Lung (tissue), 12 donors: Measurements from ENCODE around the gene TBC1D25. TPM values are rescaled to one million over a fixed set of nuclear protein-coding genes. Genes with fewer than 3 reads are reported as not detected.

ENCODE experiments used
- ATAC-seq: fragments of 200-7000 bp; cut with Tn5 transposase; one replicate; pipeline ENCODE4 v1.9.1; 2020; ENCODE audit warnings: moderate number of reproducible peaks; ENCODE audit not compliant: insufficient read depth, low FRiP score
- DNase-seq, 3 donors: peaks; one replicate each; pipeline ENCODE4 v3.0.0-alpha.2; 2013 to 2017
- H3K27ac ChIP-seq, 2 donors: one replicate each; pipeline ENCODE4 v1.5.1; 2013; ENCODE audit warnings: mild to moderate bottlenecking in 2 of 2, moderate library complexity in 2 of 2, control low read depth in 1 of 2, inconsistent platforms in 1 of 2, low read depth in 1 of 2, low read length in 1 of 2
- H3K27me3 ChIP-seq, 3 donors: one replicate each; pipeline ENCODE4 v1.5.1; 2013; ENCODE audit warnings: low read length in 2 of 3; ENCODE audit not compliant: control insufficient read depth in 3 of 3, insufficient read depth in 3 of 3
- H3K36me3 ChIP-seq, 4 donors: one replicate each; pipeline ENCODE4 v1.5.1; 2013; ENCODE audit warnings: low read length in 4 of 4, mild to moderate bottlenecking in 1 of 4, moderate library complexity in 1 of 4; ENCODE audit not compliant: control insufficient read depth in 4 of 4, insufficient read depth in 4 of 4
- H3K4me1 ChIP-seq, 5 donors: one replicate each; pipeline ENCODE4 v1.5.1; 2013; ENCODE audit warnings: low read length in 5 of 5, mild to moderate bottlenecking in 2 of 5, moderate library complexity in 1 of 5; ENCODE audit not compliant: control insufficient read depth in 5 of 5, insufficient read depth in 5 of 5
- H3K4me3 ChIP-seq: one replicate; pipeline ENCODE4 v1.5.1; 2013; ENCODE audit warnings: mild to moderate bottlenecking, control low read depth, moderate library complexity
- H3K9ac ChIP-seq, 2 donors: one replicate each; pipeline ENCODE4 v1.5.1; 2013; ENCODE audit warnings: low read length in 2 of 2, control low read depth in 1 of 2; ENCODE audit not compliant: insufficient read depth in 1 of 2
- H3K9me3 ChIP-seq, 4 donors: one replicate each; pipeline ENCODE4 v1.5.1; 2013; ENCODE audit warnings: low read length in 3 of 4, mild to moderate bottlenecking in 1 of 4, moderate library complexity in 1 of 4; ENCODE audit not compliant: control insufficient read depth in 4 of 4, insufficient read depth in 3 of 4
- WGBS, 2 donors: extraction: QIAGEN DNeasy Blood & Tissue Kit; methylation state at CpG; one replicate each; pipeline ENCODE4 v1.1.7; 2013; 5-methylcytosine and 5-hydroxymethylcytosine counted together
- polyA plus RNA-seq, 2 donors: library from polyadenylated mRNA; stranded (reverse); fragments of 200-250 nt; gene quantifications; one replicate each; pipeline ENCODE4 v1.2.1, GENCODE V29; 2013
- total RNA-seq, 2 donors: library from RNA; depleted of rRNA in 1 of 2; stranded (reverse); fragments of >200 nt in 1 of 2; gene quantifications; one replicate each; pipeline ENCODE4 v1.2.1, GENCODE V29; 2014 to 2021
- TF ChIP-seq, protein P1 (sequence below): IDR thresholded peaks from 2 replicates; pipeline ENCODE4 v1.5.1; 2012; ENCODE audit warnings: mild to moderate bottlenecking; ENCODE audit errors: control extremely low read depth, extremely low read depth
- donor health status: control.
- donor health status: control.
- donor health status: Bipolar disorder and iron deficiency.
- donor health status: healthy.
- donor health status: DM: yes; HTN: yes; CAD: no.

The TBC1D25 gene
- total and polyA plus RNA-seq, 4 donors, result 5.6 to 15.2 (median 10.1) TPM

DNA sequence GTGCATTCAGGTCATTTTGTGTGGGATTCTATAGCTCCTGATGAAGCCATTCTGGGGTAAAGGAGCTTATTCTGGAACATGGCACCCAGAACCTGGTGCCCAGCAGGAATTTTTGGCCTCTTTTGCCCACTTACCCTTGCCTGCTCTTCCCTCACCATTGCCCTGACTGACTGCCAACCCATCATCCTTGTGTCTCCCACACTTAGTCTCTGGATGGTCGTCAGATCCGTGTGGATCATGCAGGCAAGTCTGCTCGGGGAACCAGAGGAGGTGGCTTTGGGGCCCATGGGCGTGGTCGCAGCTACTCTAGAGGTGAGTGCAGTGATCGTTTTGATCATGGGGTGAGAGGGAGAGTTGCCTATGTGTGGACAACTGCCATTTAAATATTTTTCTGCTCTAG lies 36.6 kb downstream of the TBC1D25 start:
- WGBS, 2 donors, result 68 to 87% methylated on average over 6 of the region's 6 CpGs
- H3K27ac ChIP-seq, result peak overlapping the region in 1 of 2 donors; percentile 98
- H3K36me3 ChIP-seq, result peaks cover 8 to 18% (median 16%) of the 10 kb centered on the region in 4 donors
- peaks cover 0 to 12% (median 6%) of the 10 kb centered on the region in 5 donors for H3K4me1 ChIP-seq
- H3K27me3 ChIP-seq, result no peaks in the 10 kb centered on the region
- no peak for DNase-seq
- H3K9ac ChIP-seq, result no peak overlapping the region
- TF ChIP-seq, protein P1, sequence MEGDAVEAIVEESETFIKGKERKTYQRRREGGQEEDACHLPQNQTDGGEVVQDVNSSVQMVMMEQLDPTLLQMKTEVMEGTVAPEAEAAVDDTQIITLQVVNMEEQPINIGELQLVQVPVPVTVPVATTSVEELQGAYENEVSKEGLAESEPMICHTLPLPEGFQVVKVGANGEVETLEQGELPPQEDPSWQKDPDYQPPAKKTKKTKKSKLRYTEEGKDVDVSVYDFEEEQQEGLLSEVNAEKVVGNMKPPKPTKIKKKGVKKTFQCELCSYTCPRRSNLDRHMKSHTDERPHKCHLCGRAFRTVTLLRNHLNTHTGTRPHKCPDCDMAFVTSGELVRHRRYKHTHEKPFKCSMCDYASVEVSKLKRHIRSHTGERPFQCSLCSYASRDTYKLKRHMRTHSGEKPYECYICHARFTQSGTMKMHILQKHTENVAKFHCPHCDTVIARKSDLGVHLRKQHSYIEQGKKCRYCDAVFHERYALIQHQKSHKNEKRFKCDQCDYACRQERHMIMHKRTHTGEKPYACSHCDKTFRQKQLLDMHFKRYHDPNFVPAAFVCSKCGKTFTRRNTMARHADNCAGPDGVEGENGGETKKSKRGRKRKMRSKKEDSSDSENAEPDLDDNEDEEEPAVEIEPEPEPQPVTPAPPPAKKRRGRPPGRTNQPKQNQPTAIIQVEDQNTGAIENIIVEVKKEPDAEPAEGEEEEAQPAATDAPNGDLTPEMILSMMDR, result no peak
- no peak for ATAC-seq
- peak overlapping the region; percentile 67 for H3K4me3 ChIP-seq
- H3K9me3 ChIP-seq, result peaks cover 0 to 9% (median 0%) of the 10 kb centered on the region in 4 donors

DNA sequence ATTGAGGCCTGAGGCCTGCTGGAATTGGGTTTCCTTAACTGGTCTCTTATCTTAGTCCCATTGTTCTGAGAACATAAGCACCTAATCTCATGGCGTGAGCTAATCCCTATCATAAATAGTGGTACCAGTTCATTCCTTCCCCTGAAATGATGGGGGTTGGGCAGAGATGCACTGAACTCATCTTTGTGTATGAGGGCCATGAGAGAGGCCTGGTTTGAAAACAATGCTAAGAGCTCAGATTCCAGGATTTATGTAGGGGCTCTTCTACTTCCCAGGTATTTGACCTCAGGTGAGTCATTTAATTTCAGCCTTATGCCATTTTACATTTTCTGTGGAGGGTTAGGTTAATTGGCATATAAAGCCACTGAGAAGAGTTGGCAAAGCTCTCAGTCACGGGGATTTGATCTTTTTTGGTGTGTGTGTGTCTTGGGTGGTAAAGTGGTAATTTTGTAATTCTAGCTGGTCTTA lies 39.2 kb downstream of the TBC1D25 start:
- no peak overlapping the region for H3K9ac ChIP-seq
- 66 to 89% methylated on average over 2 of the region's 2 CpGs for WGBS, 2 donors
- H3K36me3 ChIP-seq, result peaks cover 8 to 18% (median 16%) of the 10 kb centered on the region in 4 donors
- H3K4me1 ChIP-seq, result peaks cover 0 to 12% (median 6%) of the 10 kb centered on the region in 5 donors
- no peak overlapping the region for H3K27ac ChIP-seq
- DNase-seq, result no peak
- ATAC-seq, result no peak
- TF ChIP-seq, protein P1, result no peak
- H3K27me3 ChIP-seq, result no peaks in the 10 kb centered on the region
- peaks cover 0 to 9% (median 0%) of the 10 kb centered on the region in 4 donors for H3K9me3 ChIP-seq
- no peak overlapping the region for H3K4me3 ChIP-seq

DNA sequence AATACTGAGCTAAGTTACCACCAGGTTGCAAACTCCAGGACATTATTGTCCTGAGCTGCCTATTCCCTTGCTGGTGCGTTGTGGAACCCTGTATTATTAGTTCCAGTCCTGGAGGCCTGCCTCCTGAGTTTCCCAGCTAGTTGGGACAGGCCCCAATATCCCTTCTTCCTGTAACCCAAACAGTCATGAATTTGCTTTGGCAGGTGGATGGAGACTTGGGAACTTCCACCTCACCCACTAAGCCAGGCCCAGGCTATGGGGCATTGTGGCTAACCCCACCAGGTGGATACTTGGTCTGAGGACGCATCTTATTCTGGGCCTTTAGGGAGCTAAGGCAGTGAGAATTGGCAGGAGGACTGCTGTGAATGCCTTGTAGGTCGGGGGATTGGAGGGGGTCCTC lies 39.7 kb downstream of the TBC1D25 start:
- no peak for DNase-seq
- no peak overlapping the region for H3K9ac ChIP-seq
- H3K4me1 ChIP-seq, result peaks cover 0 to 12% (median 6%) of the 10 kb centered on the region in 5 donors
- H3K9me3 ChIP-seq, result peaks cover 0 to 9% (median 0%) of the 10 kb centered on the region in 4 donors
- no peak overlapping the region for H3K27ac ChIP-seq
- H3K36me3 ChIP-seq, result peaks cover 8 to 18% (median 16%) of the 10 kb centered on the region in 4 donors
- TF ChIP-seq, protein P1, result no peak
- WGBS, 2 donors, result 76 to 86% methylated on average over 3 of the region's 3 CpGs
- no peak overlapping the region for H3K4me3 ChIP-seq
- no peak for ATAC-seq
- no peaks in the 10 kb centered on the region for H3K27me3 ChIP-seq

DNA sequence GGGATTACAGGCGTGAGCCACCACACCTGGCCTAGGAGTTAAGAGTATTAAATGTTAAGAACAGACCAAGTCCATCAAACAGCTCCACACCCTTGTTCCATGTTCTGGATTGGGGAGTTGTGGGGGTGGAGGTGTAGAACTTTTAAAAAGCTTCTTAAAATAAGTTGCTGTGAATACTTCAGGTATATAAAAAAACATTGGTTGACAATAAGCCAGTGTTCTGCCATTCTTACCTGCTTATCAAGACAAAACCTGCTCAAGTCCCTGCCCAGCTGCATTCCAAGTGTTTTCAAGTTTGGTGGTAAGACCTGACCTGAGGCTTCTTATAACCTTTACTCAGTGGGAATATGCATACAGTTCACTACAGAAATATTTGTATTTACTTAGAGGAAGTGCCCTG lies 41.1 kb downstream of the TBC1D25 start:
- Histone ChIP-seq H3K27ac (no peak overlapping the region), H3K9me3 (peaks cover 0 to 1% (median 0%) of the 10 kb centered on the region in 4 donors), H3K27me3 (no peaks in the 10 kb centered on the region), H3K9ac (no peak overlapping the region), H3K4me3 (no peak overlapping the region), H3K4me1 (peaks cover 0 to 8% (median 2%) of the 10 kb centered on the region in 5 donors), H3K36me3 (peaks cover 8 to 14% (median 11%) of the 10 kb centered on the region in 4 donors)
- TF ChIP-seq, protein P1, result no peak
- 67 to 79% methylated on average over 1 of the region's 1 CpG for WGBS, 2 donors
- peak in 2 of 3 donors; percentile 21 to 51 for DNase-seq
- no peak for ATAC-seq
